Keratinocyte (primary cell): ENCODE data around the gene CACNA1C. TPM values are rescaled to one million over a fixed set of nuclear protein-coding genes. Genes with fewer than 3 reads are reported as not detected.

ENCODE experiments used
- DNase-seq: peaks from one replicate; pipeline ENCODE4 v3.0.0-alpha.2; 2011; ENCODE audit warnings: low read depth, missing footprints, low spot score
- FAIRE-seq: peaks from 2 replicates; lab custom pipeline; 2011; peaks lifted over from hg19 to GRCh38; lab: Jason Lieb, UNC
- H2AFZ ChIP-seq: 2 replicates; pipeline ENCODE4 v1.6.0; 2012; ENCODE audit warnings: low read length, control low read depth, inconsistent platforms; ENCODE audit not compliant: control insufficient read depth
- H3K27ac ChIP-seq: 2 replicates; pipeline ENCODE4 v1.5.1; 2011; ENCODE audit warnings: low read length; ENCODE audit not compliant: control insufficient read depth, insufficient read depth
- H3K27me3 ChIP-seq: 3 replicates; pipeline ENCODE4 v1.6.0; 2011; ENCODE audit warnings: low read length; ENCODE audit not compliant: control insufficient read depth, insufficient read depth; ENCODE audit errors: extremely low read depth
- H3K36me3 ChIP-seq, 2 experiments: 2 replicates in 1 of 2; 3 replicates in 1 of 2; pipeline ENCODE4 v1.5.1; 2011; ENCODE audit warnings: low read length in 2 of 2, mild to moderate bottlenecking in 1 of 2; ENCODE audit not compliant: control insufficient read depth in 2 of 2, insufficient read depth in 2 of 2; ENCODE audit errors: extremely low read depth in 1 of 2
- H3K4me1 ChIP-seq: 3 replicates; pipeline ENCODE4 v1.5.1; 2011; ENCODE audit warnings: low read length; ENCODE audit not compliant: control insufficient read depth, insufficient read depth; ENCODE audit errors: extremely low read depth
- H3K4me2 ChIP-seq: 3 replicates; pipeline ENCODE4 v1.6.0; 2011; ENCODE audit warnings: low read depth, low read length; ENCODE audit not compliant: control insufficient read depth, insufficient read depth; ENCODE audit errors: extremely low read depth
- H3K4me3 ChIP-seq, 3 experiments: fragments of 200-600 bp in 1 of 3; sonication (generic) in 1 of 3; 2 replicates in 2 of 3; 3 replicates in 1 of 3; pipeline ENCODE4 v1.5.1; 2011 to 2016; ENCODE audit warnings: low read length in 3 of 3, mild to moderate bottlenecking in 3 of 3, control low read depth in 2 of 3, inconsistent platforms in 1 of 3, low read depth in 1 of 3, mixed read lengths in 1 of 3, mixed run types in 1 of 3, moderate library complexity in 1 of 3; ENCODE audit not compliant: control insufficient read depth in 2 of 3, insufficient read depth in 2 of 3; ENCODE audit errors: extremely low read depth in 1 of 3
- H3K79me2 ChIP-seq: 2 replicates; pipeline ENCODE4 v1.6.0; 2012; ENCODE audit warnings: low read length; ENCODE audit not compliant: control insufficient read depth, insufficient read depth
- H3K9ac ChIP-seq: 3 replicates; pipeline ENCODE4 v1.6.0; 2011; ENCODE audit warnings: low read length; ENCODE audit not compliant: control insufficient read depth, insufficient read depth; ENCODE audit errors: extremely low read depth
- H3K9me1 ChIP-seq: 3 replicates; pipeline ENCODE4 v1.6.0; 2011; ENCODE audit warnings: low read length; ENCODE audit not compliant: control insufficient read depth, insufficient read depth; ENCODE audit errors: extremely low read depth
- H3K9me3 ChIP-seq: 2 replicates; pipeline ENCODE4 v1.5.1; 2012; ENCODE audit warnings: low read depth, low read length; ENCODE audit not compliant: control insufficient read depth
- H4K20me1 ChIP-seq: 3 replicates; pipeline ENCODE4 v1.6.0; 2011; ENCODE audit warnings: low read length; ENCODE audit not compliant: control insufficient read depth, insufficient read depth; ENCODE audit errors: extremely low read depth
- CTCF ChIP-seq, 3 experiments: IDR thresholded peaks in 1 of 3; conservative IDR thresholded peaks in 1 of 3; optimal IDR thresholded peaks in 1 of 3; 2 replicates in 2 of 3; 3 replicates in 1 of 3; pipeline versions ENCODE3 to v1.5.1; 2011; ENCODE audit warnings: low read length in 3 of 3, mild to moderate bottlenecking in 3 of 3, moderate library complexity in 2 of 3, control low read depth in 1 of 3, inconsistent platforms in 1 of 3; ENCODE audit not compliant: insufficient read depth in 2 of 3; ENCODE audit errors: extremely low read depth in 1 of 3
- EZH2 ChIP-seq: IDR thresholded peaks from one replicate; pipeline ENCODE4 v1.6.1; 2012; ENCODE audit warnings: inconsistent platforms, mild to moderate bottlenecking, low read length, moderate library complexity
- dilution Hi-C: fragments of 300-500 bp; cut with MboI; formaldehyde crosslinking; loops from one replicate; pipeline ENCODE4 v1.7.0; 2020; ENCODE audit warnings: low sequenced_read_pairs; ENCODE audit not compliant: extremely low pct_ligation_motif_present
- polyA plus RNA-seq, 5 experiments: library from polyadenylated mRNA; depleted of rRNA in 3 of 5; stranded (reverse) in 3 of 5; stranded (forward) in 1 of 5; unstranded in 1 of 5; fragments of >200 nt; gene quantifications; 1 replicate in 1 of 5; 2 replicates in 3 of 5; 3 replicates in 1 of 5; pipeline versions ENCODE4 v1.2.1 to v1.2.3, GENCODE V29; 2011 to 2012; ENCODE audit warnings: missing spikeins in 2 of 5, low read depth in 1 of 5, low replicate concordance in 1 of 5

Gene CACNA1C
- polyA plus RNA-seq, 1 donor (not counting 4 experiments of a cell fraction or from before 2014, with no cell fraction given) = not detected

- TF ChIP-seq CTCF (optimal IDR thresholded peaks at IDR 0.05 in 1 of 3, IDR thresholded peaks at IDR 0.05 in 1 of 3, conservative IDR thresholded peaks at IDR 0.05 in 1 of 3; ENCODE audit: extremely low read depth in 1 of 3, insufficient read depth in 2 of 3, low read length in 3 of 3) (no peak), EZH2 (no peak)
- FAIRE-seq = no peak
- no peaks in the 10 kb centered on the region for H4K20me1 ChIP-seq
- no peaks in the 10 kb centered on the region for H3K9me3 ChIP-seq
- H3K4me1 ChIP-seq = no peaks in the 10 kb centered on the region
- no peak overlapping the region for H2AFZ ChIP-seq
- H3K36me3 ChIP-seq = no peaks in the 10 kb centered on the region
- no peaks in the 10 kb centered on the region for H3K79me2 ChIP-seq
- no peak for DNase-seq
- no peak overlapping the region for H3K4me2 ChIP-seq
- H3K9ac ChIP-seq = no peak overlapping the region
- dilution Hi-C loops = no loop called here
- H3K4me3 ChIP-seq = no peak overlapping the region
- H3K27me3 ChIP-seq = no peaks in the 10 kb centered on the region
- no peaks in the 10 kb centered on the region for H3K9me1 ChIP-seq
- no peak overlapping the region for H3K27ac ChIP-seq
These were observed 380.1 kb downstream of the CACNA1C start for GRCh38 chr12:2432856-2433255.

- H3K79me2 ChIP-seq = no peaks in the 10 kb centered on the region
- no peaks in the 10 kb centered on the region for H4K20me1 ChIP-seq
- H3K9ac ChIP-seq = no peak overlapping the region
- DNase-seq (no peak), FAIRE-seq (no peak)
- dilution Hi-C loops = no loop called here
- no peaks in the 10 kb centered on the region for H3K36me3 ChIP-seq
- H3K9me1 ChIP-seq = no peaks in the 10 kb centered on the region
- no peak overlapping the region for H3K27ac ChIP-seq
- TF ChIP-seq CTCF (optimal IDR thresholded peaks at IDR 0.05 in 1 of 3, IDR thresholded peaks at IDR 0.05 in 1 of 3, conservative IDR thresholded peaks at IDR 0.05 in 1 of 3; ENCODE audit: extremely low read depth in 1 of 3, insufficient read depth in 2 of 3, low read length in 3 of 3) (no peak), EZH2 (no peak)
- no peak overlapping the region for H2AFZ ChIP-seq
- no peak overlapping the region for H3K4me2 ChIP-seq
- no peaks in the 10 kb centered on the region for H3K4me1 ChIP-seq
- H3K9me3 ChIP-seq = no peaks in the 10 kb centered on the region
- H3K27me3 ChIP-seq = no peaks in the 10 kb centered on the region
- H3K4me3 ChIP-seq = no peak overlapping the region
These were observed 382.7 kb downstream of the CACNA1C start for GRCh38 chr12:2435511-2435910.
